GM12872 (cell line): ENCODE data around the gene ABLIM1.

Source experiments
- TF ChIP-seq, protein P1 (sequence below): IDR thresholded peaks from 3 replicates; pipeline ENCODE4 v1.5.1; 2011; ENCODE audit warnings: low read depth, mild to moderate bottlenecking, low read length, moderate library complexity; ENCODE audit not compliant: insufficient read depth

The ABLIM1 gene

DNA sequence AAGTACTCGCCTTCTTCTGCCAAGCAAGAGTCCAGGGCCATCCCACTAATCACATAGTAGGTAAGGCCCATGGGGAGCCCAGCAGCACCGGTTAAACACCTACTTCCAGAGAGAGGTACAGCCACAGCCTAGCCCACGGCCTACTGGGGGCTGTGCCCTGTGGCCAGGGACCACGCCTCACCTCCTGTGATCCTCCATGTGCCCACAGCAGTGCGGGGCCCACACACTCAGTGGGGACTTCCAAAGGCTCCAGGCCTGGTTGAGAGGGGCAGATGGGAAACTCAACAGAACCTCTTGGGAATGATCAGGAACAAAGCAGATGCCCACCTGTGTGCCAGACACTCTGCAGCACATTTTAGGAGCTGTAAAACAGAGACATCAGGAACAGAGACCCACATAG, 273.5 kb downstream of the ABLIM1 start:
- TF ChIP-seq, protein P1, sequence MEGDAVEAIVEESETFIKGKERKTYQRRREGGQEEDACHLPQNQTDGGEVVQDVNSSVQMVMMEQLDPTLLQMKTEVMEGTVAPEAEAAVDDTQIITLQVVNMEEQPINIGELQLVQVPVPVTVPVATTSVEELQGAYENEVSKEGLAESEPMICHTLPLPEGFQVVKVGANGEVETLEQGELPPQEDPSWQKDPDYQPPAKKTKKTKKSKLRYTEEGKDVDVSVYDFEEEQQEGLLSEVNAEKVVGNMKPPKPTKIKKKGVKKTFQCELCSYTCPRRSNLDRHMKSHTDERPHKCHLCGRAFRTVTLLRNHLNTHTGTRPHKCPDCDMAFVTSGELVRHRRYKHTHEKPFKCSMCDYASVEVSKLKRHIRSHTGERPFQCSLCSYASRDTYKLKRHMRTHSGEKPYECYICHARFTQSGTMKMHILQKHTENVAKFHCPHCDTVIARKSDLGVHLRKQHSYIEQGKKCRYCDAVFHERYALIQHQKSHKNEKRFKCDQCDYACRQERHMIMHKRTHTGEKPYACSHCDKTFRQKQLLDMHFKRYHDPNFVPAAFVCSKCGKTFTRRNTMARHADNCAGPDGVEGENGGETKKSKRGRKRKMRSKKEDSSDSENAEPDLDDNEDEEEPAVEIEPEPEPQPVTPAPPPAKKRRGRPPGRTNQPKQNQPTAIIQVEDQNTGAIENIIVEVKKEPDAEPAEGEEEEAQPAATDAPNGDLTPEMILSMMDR: no peak

DNA sequence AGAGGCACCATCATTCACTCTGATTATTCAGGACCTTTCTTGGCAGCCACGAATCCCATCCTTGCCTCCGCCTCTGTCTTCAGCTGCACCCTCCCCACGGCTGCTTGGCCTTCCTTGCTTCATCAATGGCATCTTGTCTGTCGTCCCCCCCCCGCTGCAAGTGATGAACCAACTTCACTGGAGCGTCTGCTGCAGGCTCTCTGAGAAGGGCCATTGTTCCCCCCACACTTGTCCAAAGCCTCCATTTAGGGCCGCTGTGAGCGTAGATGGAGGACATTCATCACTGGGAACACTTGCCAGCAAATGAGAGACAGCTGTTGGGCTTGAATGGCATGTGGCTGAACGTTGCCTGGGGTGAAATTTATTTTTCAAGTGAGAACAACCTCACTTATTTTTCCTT, 273.9 kb downstream of the ABLIM1 start:
- TF ChIP-seq, protein P1: no peak
